PC-3 (cell line): ENCODE results near the gene FAM53B. TPM values are rescaled to one million over a fixed set of nuclear protein-coding genes. Genes with fewer than 3 reads are reported as not detected.
"Not testable (repeated sequence)": the region's sequence is repeated elsewhere in the genome, so short reads cannot be mapped to it uniquely, and the experiment has no call there.

Source experiments
- ATAC-seq: fragments of 200-7000 bp; cut with Tn5 transposase; 2 replicates; pipeline ENCODE4 v1.9.1; 2020; ENCODE audit warnings: mild to moderate bottlenecking, moderate library complexity
- BruUV-seq: library from RNA; stranded (reverse); fragments of 400-500 nt; replicated peaks from 2 replicates; lab custom pipeline; 2021; lab: Mats Ljungman, UMichigan
- CTCF ChIA-PET: fragments of 300-600 bp; sonication (Branson Sonifier 250); formaldehyde crosslinking; loops from one replicate; lab custom pipeline; 2022; ENCODE audit warnings: antibody characterized with exemption; lab: Charles Lee
- POLR2A ChIA-PET: fragments of 300-600 bp; sonication (Branson Sonifier 250); formaldehyde crosslinking; loops from one replicate; lab custom pipeline; 2022; ENCODE audit warnings: antibody characterized with exemption; ENCODE audit not compliant: unreplicated experiment; lab: Charles Lee
- DNase-seq: peaks from one replicate; pipeline ENCODE4 v3.0.0-alpha.2; 2015
- H2AFZ ChIP-seq: fragments of 300-600 bp; sonication (generic); 2 replicates; pipeline ENCODE4 v1.6.0; 2016; ENCODE audit warnings: antibody characterized with exemption, low read length
- H3F3A ChIP-seq: fragments of 300-600 bp; sonication (generic); one replicate; pipeline ENCODE4 v1.6.0; 2017; ENCODE audit warnings: antibody characterized with exemption, low read length, control low read depth, mild to moderate bottlenecking; ENCODE audit not compliant: unreplicated experiment
- H3K27ac ChIP-seq: fragments of 300-600 bp; sonication (generic); 2 replicates; pipeline ENCODE4 v1.5.1; 2016; ENCODE audit warnings: mild to moderate bottlenecking, low read length
- H3K27me3 ChIP-seq: fragments of 300-600 bp; sonication (generic); 2 replicates; pipeline ENCODE4 v1.6.1; 2016; ENCODE audit warnings: low read length, mixed read lengths
- H3K36me3 ChIP-seq: fragments of 300-600 bp; sonication (generic); 2 replicates; pipeline ENCODE4 v1.6.1; 2016; ENCODE audit warnings: low read depth, mixed run types, low read length, mixed read lengths
- H3K4me1 ChIP-seq: fragments of 300-600 bp; sonication (generic); 2 replicates; pipeline ENCODE4 v1.5.1; 2016; ENCODE audit warnings: low read length; ENCODE audit not compliant: insufficient read depth
- H3K4me2 ChIP-seq: fragments of 300-600 bp; sonication (generic); 2 replicates; pipeline ENCODE4 v1.6.0; 2016; ENCODE audit warnings: low read length
- H3K4me3 ChIP-seq: fragments of 300-600 bp; sonication (generic); 2 replicates; pipeline ENCODE4 v1.5.1; 2016; ENCODE audit warnings: mild to moderate bottlenecking, low read length, mixed read lengths
- H3K79me2 ChIP-seq: fragments of 300-600 bp; sonication (generic); 2 replicates; pipeline ENCODE4 v1.6.1; 2017; ENCODE audit warnings: low read length, mixed read lengths
- H3K9ac ChIP-seq: fragments of 300-600 bp; sonication (generic); 2 replicates; pipeline ENCODE4 v1.6.0; 2016; ENCODE audit warnings: mild to moderate bottlenecking, low read length
- H3K9me2 ChIP-seq: fragments of 300-600 bp; sonication (generic); replicated peaks from 2 replicates; pipeline ENCODE4 v1.6.1; 2016; ENCODE audit warnings: mixed run types, low read length, mixed read lengths
- H3K9me3 ChIP-seq: fragments of 300-600 bp; sonication (generic); 2 replicates; pipeline ENCODE4 v1.6.1; 2016; ENCODE audit warnings: low read length, mixed read lengths
- H4K20me1 ChIP-seq: fragments of 300-600 bp; sonication (generic); 2 replicates; pipeline ENCODE4 v1.6.1; 2016; ENCODE audit warnings: low read length, mixed read lengths
- EZH2 ChIP-seq: fragments of 300-600 bp; sonication (generic); IDR thresholded peaks from one replicate; pipeline ENCODE4 v1.6.1; 2017; ENCODE audit warnings: antibody characterized with exemption, mild to moderate bottlenecking, low read length; ENCODE audit not compliant: unreplicated experiment
- EZH2phosphoT487 ChIP-seq: fragments of 300-600 bp; sonication (generic); IDR thresholded peaks from 2 replicates; pipeline ENCODE4 v1.6.1; 2018; ENCODE audit warnings: mild to moderate bottlenecking, antibody characterized with exemption, low read length, borderline replicate concordance
- intact Hi-C: fragments of 100-400 bp; cut with micrococcal nuclease; formaldehyde crosslinking; loops from 2 replicates; pipeline ENCODE4 v1.9.0; 2023
- total RNA-seq: library from RNA; depleted of rRNA; stranded (reverse); fragments of >200 nt; gene quantifications from 2 replicates; pipeline ENCODE4 v1.2.3, GENCODE V29; 2014
- TF ChIP-seq, protein P1 (sequence below): fragments of 300-600 bp; sonication (generic); conservative IDR thresholded peaks from 2 replicates; pipeline ENCODE4 v1.5.1; 2017; ENCODE audit warnings: antibody characterized with exemption, low read depth, mild to moderate bottlenecking, low read length

FAM53B gene
- total RNA-seq, 1 experiment from 2014 or later: 19.4 TPM

DNA sequence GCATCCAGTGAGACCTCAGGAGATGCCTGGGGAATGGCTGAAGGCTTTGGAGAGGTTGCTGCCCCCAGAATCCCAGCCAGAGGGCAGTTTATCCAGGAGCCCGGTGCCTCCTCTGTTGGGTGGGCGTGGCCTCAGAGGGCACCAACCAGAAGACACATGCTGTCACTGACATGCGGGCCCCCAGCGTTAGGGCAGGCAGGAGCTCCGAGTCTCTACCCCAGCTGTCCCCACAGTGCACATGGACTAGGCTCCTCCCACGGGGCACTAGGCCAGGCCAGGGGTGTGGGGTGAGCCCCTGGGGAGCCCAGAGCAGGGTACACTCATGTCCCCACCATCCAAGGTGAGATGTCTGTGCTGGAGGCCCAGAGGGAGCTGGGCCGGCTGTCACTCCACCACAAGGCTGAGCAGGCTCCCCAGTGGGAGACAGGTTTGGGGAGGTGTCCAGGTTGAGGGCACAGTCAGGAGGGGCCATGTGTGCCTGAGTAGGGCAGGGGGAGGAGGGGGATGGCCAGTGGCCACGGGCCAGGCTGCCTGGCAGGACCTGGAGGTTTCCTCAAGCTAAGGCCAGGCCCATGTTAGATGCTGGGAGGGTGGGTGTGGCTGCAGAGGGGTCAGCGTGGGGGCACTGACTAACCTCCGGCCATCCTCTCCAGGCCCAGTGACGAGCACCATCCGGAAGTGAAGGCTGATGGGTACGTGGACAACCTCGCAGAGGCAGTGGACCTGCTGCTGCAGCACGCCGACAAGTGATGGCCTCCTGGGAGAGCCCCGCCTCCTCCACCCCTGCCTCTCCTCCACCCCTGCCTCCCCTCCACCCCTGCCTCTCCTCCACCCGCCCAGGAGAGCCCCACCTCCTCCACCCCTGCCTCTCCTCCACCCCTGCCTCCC lies 131.3 kb downstream of the FAM53B start:
- POLR2A ChIA-PET: no interaction called here
- no TSS peak for BruUV-seq
- ATAC-seq: no peak; the same call in 1 of the 2 replicates

DNA sequence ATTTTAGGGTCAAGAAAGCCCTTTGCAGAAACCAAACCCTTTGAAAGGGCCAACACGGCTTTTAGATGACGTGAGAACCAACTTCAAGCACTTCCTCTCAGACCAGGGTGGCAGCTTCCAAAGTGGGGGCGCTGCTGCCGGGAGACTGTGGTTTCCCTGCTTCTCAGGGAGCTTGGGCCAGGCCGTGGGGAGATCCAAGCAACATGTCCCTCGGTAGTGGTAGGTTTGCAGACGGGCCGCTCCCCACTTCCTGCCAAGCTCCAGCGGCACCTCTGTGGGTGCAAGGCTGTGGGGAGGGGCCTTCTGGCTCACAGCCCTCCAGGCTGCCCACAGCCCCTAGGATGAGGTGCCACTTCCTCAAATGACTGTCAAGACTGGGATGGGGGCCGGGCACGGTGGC lies 132.4 kb downstream of the FAM53B start:
- ChIA-PET CTCF (no interaction called here), POLR2A (no interaction called here)
- Histone ChIP-seq H2AFZ (no peak overlapping the region), H3K27ac (no peak overlapping the region), H3F3A (no peaks in the 10 kb centered on the region), H3K79me2 (no peaks in the 10 kb centered on the region), H3K4me2 (no peak overlapping the region), H3K9ac (no peak overlapping the region), H3K4me1 (no peaks in the 10 kb centered on the region), H3K36me3 (no peaks in the 10 kb centered on the region), H3K4me3 (no peak overlapping the region), H4K20me1 (no peaks in the 10 kb centered on the region), H3K9me3 (no peaks in the 10 kb centered on the region), H3K27me3 (no peaks in the 10 kb centered on the region), H3K9me2 (no peaks in the 10 kb centered on the region)
- no peak for TF ChIP-seq EZH2phosphoT487
- no peak for TF ChIP-seq EZH2
- TF ChIP-seq, protein P1, sequence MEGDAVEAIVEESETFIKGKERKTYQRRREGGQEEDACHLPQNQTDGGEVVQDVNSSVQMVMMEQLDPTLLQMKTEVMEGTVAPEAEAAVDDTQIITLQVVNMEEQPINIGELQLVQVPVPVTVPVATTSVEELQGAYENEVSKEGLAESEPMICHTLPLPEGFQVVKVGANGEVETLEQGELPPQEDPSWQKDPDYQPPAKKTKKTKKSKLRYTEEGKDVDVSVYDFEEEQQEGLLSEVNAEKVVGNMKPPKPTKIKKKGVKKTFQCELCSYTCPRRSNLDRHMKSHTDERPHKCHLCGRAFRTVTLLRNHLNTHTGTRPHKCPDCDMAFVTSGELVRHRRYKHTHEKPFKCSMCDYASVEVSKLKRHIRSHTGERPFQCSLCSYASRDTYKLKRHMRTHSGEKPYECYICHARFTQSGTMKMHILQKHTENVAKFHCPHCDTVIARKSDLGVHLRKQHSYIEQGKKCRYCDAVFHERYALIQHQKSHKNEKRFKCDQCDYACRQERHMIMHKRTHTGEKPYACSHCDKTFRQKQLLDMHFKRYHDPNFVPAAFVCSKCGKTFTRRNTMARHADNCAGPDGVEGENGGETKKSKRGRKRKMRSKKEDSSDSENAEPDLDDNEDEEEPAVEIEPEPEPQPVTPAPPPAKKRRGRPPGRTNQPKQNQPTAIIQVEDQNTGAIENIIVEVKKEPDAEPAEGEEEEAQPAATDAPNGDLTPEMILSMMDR: no peak
- ATAC-seq (no peak), DNase-seq (no peak)
- intact Hi-C loops: no loop called here
- BruUV-seq: no TSS peak

More for the DNA sequence above, 131.3 kb downstream of the FAM53B start:
- Histone ChIP-seq H3F3A (no peaks in the 10 kb centered on the region), H3K4me1 (no peaks in the 10 kb centered on the region), H3K9me3 (no peaks in the 10 kb centered on the region), H3K4me2 (no peak overlapping the region), H3K27ac (no peak overlapping the region), H3K9ac (no peak overlapping the region), H3K36me3 (no peaks in the 10 kb centered on the region), H3K9me2 (no peaks in the 10 kb centered on the region), H3K27me3 (no peaks in the 10 kb centered on the region), H3K4me3 (no peak overlapping the region), H3K79me2 (no peaks in the 10 kb centered on the region), H4K20me1 (no peaks in the 10 kb centered on the region), H2AFZ (no peak overlapping the region)
- CTCF ChIA-PET: no interaction called here
- intact Hi-C loops: no loop called here
- no peak for DNase-seq
- no peak for TF ChIP-seq EZH2
- TF ChIP-seq, protein P1: no peak
- no peak for TF ChIP-seq EZH2phosphoT487

DNA sequence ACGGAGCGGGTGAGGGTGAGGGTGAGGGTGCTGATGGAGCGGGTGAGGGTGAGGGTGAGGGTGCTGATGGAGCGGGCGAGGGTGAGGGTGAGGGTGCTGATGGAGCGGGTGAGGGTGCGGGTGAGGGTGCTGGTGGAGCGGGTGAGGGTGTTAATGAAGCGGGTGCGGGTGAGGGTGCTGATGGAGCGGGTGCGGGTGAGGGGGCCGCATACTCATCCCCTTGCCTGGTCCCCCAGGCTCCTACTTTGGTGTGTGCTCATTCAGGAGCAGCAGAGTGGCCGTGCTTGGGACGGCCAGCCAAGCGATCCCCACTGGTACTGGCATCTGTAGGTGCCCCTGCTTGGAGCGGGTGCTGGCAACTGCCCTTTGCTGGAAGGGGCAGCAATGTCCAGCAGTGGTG lies 133.3 kb downstream of the FAM53B start:
- H3K9me2 ChIP-seq, H3K9ac ChIP-seq, H3K27ac ChIP-seq, H3K9me3 ChIP-seq, H3K36me3 ChIP-seq, H3K79me2 ChIP-seq, H3F3A ChIP-seq, CTCF ChIA-PET, H2AFZ ChIP-seq, H3K27me3 ChIP-seq, H3K4me2 ChIP-seq, BruUV-seq, intact Hi-C loops, H3K4me1 ChIP-seq, H3K4me3 ChIP-seq, DNase-seq, H4K20me1 ChIP-seq, ATAC-seq, POLR2A ChIA-PET: not testable (repeated sequence)

DNA sequence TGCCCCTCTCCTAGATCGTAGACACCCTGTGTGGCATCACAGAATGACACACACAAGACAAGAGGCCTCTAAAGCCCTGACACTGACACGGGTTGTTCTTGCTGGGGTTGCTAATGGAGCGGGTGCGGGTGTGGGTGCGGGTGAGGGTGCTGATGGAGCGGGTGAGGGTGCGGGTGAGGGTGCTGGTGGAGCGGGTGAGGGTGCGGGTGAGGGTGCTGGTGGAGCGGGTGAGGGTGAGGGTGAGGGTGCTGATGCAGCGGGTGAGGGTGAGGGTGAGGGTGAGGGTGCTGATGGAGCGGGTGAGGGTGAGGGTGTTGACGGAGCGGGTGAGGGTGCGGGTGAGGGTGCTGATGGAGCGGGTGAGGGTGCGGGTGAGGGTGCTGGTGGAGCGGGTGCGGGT lies 134.0 kb downstream of the FAM53B start:
- POLR2A ChIA-PET, H2AFZ ChIP-seq, H3K4me2 ChIP-seq, DNase-seq, H3K9ac ChIP-seq, H3K9me2 ChIP-seq, H4K20me1 ChIP-seq, H3K4me3 ChIP-seq, CTCF ChIA-PET, H3K27me3 ChIP-seq, ATAC-seq, H3K79me2 ChIP-seq, H3K27ac ChIP-seq, H3F3A ChIP-seq, H3K4me1 ChIP-seq, intact Hi-C loops, H3K36me3 ChIP-seq, H3K9me3 ChIP-seq, BruUV-seq: not testable (repeated sequence)
